GM20000 (cell line): ENCODE data around the gene DAPL1.

Experiments used
- DNase-seq: peaks from one replicate; pipeline ENCODE4 v3.0.0; 2012; ENCODE audit warnings: low spot score
- TF ChIP-seq, protein P1 (sequence below): IDR thresholded peaks from 2 replicates; pipeline ENCODE4 v1.5.1; 2012; ENCODE audit warnings: mild to moderate bottlenecking, control low read depth; ENCODE audit errors: extremely low read depth, missing control alignments

DAPL1 gene

DNA sequence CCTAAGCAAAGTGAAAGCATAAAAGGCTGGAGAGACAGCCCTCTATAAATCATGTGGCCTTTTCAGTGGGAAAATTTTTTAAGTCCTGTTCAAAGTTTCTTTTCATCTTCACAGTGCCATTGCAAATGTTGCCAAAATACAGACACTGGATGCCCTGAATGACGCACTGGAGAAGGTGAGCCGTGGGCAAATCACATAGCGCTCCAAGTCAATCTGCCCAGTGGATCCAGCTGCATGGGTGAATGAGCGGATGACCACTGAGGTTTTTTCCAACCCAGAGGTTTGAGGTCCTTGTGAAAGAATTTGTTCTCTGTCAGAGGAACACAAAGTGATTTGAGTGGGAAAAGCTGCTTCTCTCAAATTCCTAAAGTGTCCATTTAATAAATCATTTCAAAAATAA, 11.8 kb downstream of the DAPL1 start:
- TF ChIP-seq, protein P1, sequence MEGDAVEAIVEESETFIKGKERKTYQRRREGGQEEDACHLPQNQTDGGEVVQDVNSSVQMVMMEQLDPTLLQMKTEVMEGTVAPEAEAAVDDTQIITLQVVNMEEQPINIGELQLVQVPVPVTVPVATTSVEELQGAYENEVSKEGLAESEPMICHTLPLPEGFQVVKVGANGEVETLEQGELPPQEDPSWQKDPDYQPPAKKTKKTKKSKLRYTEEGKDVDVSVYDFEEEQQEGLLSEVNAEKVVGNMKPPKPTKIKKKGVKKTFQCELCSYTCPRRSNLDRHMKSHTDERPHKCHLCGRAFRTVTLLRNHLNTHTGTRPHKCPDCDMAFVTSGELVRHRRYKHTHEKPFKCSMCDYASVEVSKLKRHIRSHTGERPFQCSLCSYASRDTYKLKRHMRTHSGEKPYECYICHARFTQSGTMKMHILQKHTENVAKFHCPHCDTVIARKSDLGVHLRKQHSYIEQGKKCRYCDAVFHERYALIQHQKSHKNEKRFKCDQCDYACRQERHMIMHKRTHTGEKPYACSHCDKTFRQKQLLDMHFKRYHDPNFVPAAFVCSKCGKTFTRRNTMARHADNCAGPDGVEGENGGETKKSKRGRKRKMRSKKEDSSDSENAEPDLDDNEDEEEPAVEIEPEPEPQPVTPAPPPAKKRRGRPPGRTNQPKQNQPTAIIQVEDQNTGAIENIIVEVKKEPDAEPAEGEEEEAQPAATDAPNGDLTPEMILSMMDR: no peak
- no peak for DNase-seq

GRCh38 chr2:158808426-158808825, 13.3 kb downstream of the DAPL1 start:
- DNase-seq: no peak
- TF ChIP-seq, protein P1: no peak

GRCh38 chr2:158809816-158810215, 14.7 kb downstream of the DAPL1 start:
- TF ChIP-seq, protein P1: no peak
- DNase-seq: no peak

DNA sequence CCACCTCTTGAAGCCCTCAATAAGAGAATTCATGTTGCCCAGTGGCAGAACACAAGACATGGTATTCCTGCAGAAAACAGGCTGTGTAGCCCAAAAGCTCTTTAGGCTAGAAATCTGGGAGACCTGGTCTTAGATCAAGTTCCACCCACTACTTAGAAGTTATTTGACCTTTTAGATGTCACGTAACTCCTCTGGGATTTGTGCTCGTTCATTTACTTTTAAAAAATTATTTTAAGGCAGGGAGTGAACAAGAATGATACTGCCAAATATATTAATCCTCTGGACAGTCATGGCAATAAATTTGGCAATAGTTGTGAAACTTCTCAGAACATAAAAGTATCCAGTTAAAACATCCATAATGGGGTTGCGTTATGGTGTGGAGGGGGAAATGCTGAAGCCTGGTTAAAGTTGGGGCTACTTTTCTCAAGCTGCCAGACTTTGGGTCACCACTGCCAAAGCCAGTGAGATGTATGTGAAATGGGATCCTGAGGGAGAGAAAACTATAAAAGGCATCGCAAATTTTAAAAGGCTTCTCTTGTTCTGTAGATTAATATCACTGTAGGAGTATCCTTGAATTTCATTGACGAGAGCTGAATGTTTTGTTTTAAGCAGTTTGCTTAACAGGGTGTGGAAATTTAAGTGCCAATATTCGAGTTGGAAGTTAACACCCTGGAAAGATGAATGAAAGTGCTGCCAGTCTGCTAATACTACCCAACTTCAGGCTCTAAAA, 15.8 kb downstream of the DAPL1 start:
- DNase-seq: no peak
- TF ChIP-seq, protein P1: no peak

DNA sequence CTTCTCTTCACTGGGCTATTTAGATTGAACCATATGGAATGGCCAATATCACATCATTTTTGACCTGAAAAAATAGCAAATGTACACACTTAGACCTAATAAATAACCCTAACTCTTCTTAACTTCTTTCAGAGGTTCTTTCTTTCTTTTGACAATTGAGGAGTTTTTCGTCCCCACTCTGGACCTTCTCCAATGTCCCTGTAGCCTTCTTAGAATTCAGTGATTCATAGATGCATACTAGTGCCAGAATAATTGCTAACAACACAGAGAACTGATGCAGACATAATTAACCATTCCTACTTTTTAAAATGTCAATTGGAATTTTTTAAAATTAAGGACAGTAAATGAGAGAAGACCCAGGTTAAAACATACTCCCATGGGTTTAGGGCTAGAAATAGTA, 20.0 kb downstream of the DAPL1 start:
- no peak for DNase-seq
- TF ChIP-seq, protein P1: no peak

GRCh38 chr2:158815658-158816057, 20.5 kb downstream of the DAPL1 start:
- DNase-seq: no peak
- TF ChIP-seq, protein P1: no peak

GRCh38 chr2:158817588-158817987, 22.5 kb downstream of the DAPL1 start:
- TF ChIP-seq, protein P1: no peak

More at GRCh38 chr2:158817588-158817987, 22.5 kb downstream of the DAPL1 start:
- no peak for DNase-seq
